H1 (cell line): ENCODE results near the gene ASTN2. TPM values are rescaled to one million over a fixed set of nuclear protein-coding genes. Genes with fewer than 3 reads are reported as not detected.

ENCODE experiments used
- SP4 ChIP-seq: IDR thresholded peaks from 2 replicates; pipeline ENCODE4 v1.6.1; 2012; ENCODE audit warnings: low read length, inconsistent platforms
- polyA plus RNA-seq, 7 experiments: library from polyadenylated mRNA; depleted of rRNA in 3 of 7; stranded (reverse) in 5 of 7; unstranded in 2 of 7; fragments of >200 nt in 5 of 7; fragments of 200-250 nt in 2 of 7; gene quantifications; 1 replicate in 5 of 7; 2 replicates in 1 of 7; 4 replicates in 1 of 7; pipeline versions ENCODE4 v1.2.1 to v1.2.3, GENCODE V29; 2011 to 2013; ENCODE audit warnings: missing spikeins in 2 of 7, mixed read lengths in 2 of 7
- total RNA-seq: library from RNA; stranded (reverse); fragmentation: NEBNext Ultra II Directional; extraction: Animal tissue kit (Norgen Biotek cat#: 25700); gene quantifications from 2 replicates; pipeline ENCODE4 v1.2.1, GENCODE V29; 2021

The ASTN2 gene
- total and polyA plus RNA-seq, 2 of the 8 experiments (the other 6 are each of a cell fraction or from before 2014, with no cell fraction given) = 8.2 to 13.7 TPM

GRCh38 chr9:116565986-116566385, 848.9 kb downstream of the ASTN2 start (continued):
- TF ChIP-seq SP4 = no peak
